GM19328 (cell line): Measurements from ENCODE around the gene ZBTB16.

Experiments
- ATAC-seq: cut with Tn5 transposase; IDR thresholded peaks from one replicate; pipeline ENCODE4 v1.9.1; 2021; ENCODE audit warnings: mild to moderate bottlenecking, moderate library complexity; ENCODE audit not compliant: unreplicated experiment

The ZBTB16 gene

GRCh38 chr11:114059278-114059983, at the start of gene ZBTB16:
Gene ZBTB16, plus strand, starts transcription at chr11:114059711. Its CDS starts 3,590 bp downstream, at chr11:114063301.
- no peak for ATAC-seq

DNA sequence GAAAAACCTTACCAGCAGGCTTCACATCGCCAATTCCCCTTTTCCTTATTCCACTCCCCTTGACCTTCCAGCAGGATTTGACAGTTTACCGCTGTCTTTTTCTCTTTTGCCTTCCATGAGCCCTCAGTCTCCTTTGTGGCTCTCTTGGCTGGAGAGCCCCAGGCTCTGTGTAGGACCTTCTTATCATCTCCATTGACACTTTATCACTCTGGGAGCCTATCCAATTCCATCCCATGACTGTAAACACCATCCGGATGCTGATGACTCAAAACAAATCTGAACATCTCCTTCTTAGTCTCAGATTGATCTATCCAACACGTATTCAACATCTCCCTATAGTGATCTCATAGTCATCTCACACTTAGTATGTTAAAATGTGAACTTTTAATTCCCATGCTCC, 48.6 kb upstream of the ZBTB16 start:
- ATAC-seq = no peak

- ATAC-seq = no peak
These were observed 48.1 kb upstream of the ZBTB16 start for GRCh38 chr11:114011443-114011842.

- ATAC-seq = no peak
These were observed 44.4 kb upstream of the ZBTB16 start for GRCh38 chr11:114015117-114015516.

DNA sequence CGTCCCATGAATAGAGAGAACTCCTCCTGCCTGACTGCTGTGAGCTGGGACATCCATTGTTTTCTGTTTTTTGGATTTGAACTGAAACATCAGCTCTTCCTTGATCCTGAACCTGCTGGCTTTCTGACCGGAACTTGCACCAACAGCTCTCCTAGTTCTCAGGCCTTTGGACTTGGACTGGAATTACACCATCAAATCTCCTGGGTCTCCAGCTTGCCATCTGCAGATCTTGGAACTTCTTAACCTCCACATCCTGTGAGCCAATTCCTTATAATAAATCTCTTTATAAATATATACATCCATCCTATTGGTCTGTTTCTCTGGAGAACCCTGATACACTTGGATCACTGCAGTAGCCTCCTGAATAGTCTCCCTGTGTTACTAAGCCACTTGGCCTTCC, 42.5 kb upstream of the ZBTB16 start:
- no peak for ATAC-seq

DNA sequence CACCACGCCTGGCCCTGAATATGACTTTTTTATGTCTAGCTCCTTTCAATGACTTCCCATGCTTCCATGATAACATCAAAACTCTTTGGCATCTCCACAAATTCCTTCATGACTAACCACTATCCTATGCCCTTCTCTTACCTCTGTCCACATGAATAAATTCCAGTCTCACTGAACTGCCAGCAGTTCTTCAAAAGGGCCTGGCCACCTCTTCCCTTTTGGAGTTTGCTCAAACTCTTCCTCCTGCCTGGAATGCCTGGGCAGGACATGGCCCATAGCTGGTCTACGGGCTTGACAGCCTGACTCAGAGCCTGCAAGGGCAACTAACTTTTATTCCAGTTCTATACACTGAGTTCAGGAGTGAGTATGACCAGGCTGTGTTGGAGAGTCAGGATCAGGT, 41.8 kb upstream of the ZBTB16 start:
- no peak for ATAC-seq

GRCh38 chr11:114019046-114019445, 40.5 kb upstream of the ZBTB16 start:
- ATAC-seq = no peak

DNA sequence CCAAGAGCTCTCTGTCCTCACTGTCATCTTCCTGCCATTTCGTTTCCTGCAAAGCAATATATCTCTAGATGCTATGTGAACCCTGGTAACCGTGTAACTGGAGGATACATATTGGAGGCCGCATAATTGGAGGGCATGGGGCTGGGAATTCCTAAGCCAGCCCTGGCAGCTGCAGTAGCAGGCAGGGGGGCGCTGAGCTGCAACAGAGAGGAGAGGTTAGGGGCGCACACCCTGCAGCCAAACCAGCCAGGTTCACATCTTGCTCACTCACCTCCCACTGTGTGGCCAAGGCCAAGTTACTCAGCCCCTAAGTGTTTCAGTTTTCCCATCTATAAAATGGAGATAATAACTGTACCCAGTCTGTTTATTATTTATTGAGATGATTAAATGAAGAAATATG, 39.9 kb upstream of the ZBTB16 start:
- ATAC-seq = no peak

GRCh38 chr11:114025329-114025907, 34.1 kb upstream of the ZBTB16 start:
- ATAC-seq = no peak

- ATAC-seq = no peak
These were observed 33.2 kb upstream of the ZBTB16 start for GRCh38 chr11:114026355-114026754.

GRCh38 chr11:114027391-114027790, 32.1 kb upstream of the ZBTB16 start:
- ATAC-seq = no peak

- ATAC-seq = no peak
These were observed 31.6 kb upstream of the ZBTB16 start for GRCh38 chr11:114027926-114028325.

DNA sequence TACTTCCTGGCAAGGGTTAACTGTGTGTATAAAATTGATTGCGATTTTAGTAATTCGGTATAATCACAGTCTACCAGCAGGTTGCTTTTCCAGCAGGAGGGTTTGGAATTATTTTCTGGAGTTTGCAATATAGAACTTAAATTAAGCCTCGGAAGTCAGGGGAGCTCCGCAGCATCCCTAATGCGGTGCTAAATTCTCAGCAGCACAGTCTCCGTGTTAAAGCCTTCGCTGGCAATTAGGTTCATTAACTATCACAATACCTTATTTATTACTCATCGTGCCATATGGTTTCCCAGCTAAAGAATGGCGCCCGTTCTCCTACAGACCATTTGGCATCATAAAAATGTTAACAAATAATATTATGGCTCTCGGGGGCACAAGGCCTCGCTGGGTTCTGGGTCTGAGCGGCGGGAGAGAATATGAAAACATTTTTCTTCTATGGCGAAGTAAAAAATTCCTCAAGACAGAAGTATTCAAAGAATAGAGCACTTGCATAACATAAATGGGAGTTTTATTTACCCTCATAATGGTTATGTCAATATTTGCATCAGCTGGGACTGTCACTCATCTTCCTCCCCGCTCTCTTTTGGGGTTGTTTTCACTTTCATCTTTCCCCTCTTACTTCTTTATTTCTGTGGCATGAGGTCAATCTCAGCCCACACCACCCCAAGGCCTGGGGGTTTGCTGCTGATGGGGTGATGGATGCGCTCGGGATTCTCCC, 28.1 kb upstream of the ZBTB16 start:
- ATAC-seq = no peak

DNA sequence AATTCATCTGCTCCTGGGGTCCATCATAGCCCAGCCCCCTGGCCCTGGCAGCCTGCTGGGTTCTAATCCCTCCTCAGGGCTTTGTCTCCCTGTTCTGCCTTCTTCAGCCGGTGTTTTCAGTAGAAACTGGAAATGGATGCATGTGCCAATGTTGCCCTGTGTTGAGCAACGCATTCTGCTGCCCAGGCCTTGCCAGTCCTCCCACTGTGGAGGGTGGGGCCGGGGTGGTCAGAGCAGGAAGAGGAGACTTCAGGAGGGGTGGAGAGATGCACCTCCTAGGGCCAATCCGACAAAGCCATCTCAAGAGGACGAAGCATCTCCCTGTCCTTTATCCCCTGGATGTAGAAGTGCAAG, 27.6 kb upstream of the ZBTB16 start:
- no peak for ATAC-seq

- ATAC-seq = no peak
These were observed 26.4 kb upstream of the ZBTB16 start for GRCh38 chr11:114033066-114033465.

- ATAC-seq = no peak
These were observed 25.9 kb upstream of the ZBTB16 start for GRCh38 chr11:114033572-114033971.

DNA sequence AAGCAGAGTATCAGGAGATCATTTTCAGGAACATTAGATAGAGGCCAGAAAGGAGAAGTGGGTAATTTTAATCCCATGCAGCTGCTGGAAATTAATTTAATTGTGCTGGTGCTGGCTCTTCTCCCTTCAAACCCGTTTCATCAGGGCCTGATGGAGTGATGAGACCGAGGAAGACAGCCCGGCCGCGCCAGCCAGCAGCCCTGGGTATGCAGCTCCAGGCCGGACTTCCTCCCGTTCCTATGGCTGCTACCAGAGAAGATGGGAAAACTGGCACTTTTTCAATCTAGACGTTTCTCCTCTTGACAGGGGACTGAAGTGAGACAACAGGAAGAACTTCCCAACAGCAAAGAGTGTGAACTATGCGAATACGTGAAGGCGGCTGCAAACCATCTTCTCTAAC, 24.6 kb upstream of the ZBTB16 start:
- ATAC-seq = no peak

- no peak for ATAC-seq
These were observed 23.2 kb upstream of the ZBTB16 start for GRCh38 chr11:114036147-114036811.

DNA sequence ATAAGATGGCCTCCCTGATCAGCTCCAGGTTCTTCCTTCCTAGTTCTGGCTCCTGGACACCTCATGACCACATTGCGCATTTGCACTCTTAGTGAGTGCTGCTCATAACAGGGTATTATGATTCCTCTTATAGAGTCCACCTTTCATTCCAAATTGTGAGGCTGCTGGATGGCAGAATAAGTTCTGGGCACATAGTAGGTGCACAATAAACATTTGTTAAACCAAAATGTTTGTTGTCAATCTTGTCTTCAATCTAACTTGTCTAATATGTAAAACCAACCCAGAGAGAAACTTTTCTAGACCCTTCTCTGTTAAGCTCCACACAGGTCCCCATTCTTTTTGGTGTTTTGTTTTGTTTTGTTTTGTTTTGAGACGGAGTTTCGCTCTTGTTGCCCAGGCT, 22.6 kb upstream of the ZBTB16 start:
- ATAC-seq = no peak

DNA sequence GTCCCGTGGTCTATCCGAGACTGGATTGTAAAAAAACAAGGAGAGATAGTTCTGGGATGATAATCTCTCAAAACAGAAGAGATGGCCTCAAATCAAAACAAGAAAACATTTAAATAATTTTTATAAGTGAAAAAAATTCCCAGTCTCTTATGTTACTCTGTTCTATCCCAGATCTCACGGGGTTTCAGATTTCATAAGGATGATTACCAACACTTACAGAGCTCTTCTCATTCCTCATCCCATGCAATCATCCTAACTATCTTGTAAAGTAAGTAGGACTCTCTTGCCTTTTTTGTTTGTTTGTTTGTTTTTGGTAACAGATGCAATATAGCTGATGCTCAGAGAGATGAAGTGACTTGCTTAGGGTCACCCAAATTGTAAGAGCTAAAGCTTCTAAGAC, 20.0 kb upstream of the ZBTB16 start:
- no peak for ATAC-seq

- ATAC-seq = no peak
These were observed 18.8 kb upstream of the ZBTB16 start for GRCh38 chr11:114040706-114041211.

GRCh38 chr11:114042234-114042633, 17.3 kb upstream of the ZBTB16 start:
- no peak for ATAC-seq
